ENCODE data around the gene PLD1. TPM values are rescaled to one million over a fixed set of nuclear protein-coding genes. Genes with fewer than 3 reads are reported as not detected.

The PLD1 gene
- total and polyA plus RNA-seq, 2 of the 8 experiments (the other 6 are each of a cell fraction or from before 2014, with no cell fraction given): 1.2 to 2.6 TPM

GRCh38 chr3:171703144-171703543 lies 107.1 kb downstream of the PLD1 start:
- CTCF ChIA-PET (ENCODE audit: partially characterized antibody): interaction anchor here (1.0 to 3.1 kb wide), 6 partner anchors 10 to 122 kb away, joined by 3 to 38 read pairs (median 4); no protein-coding TSS in a partner anchor
- WGBS, 2 experiments (ENCODE audit: extremely low coverage in 1 of 2, insufficient coverage in 1 of 2, insufficient read length in 1 of 2, insufficient replicate concordance in 2 of 2, low coverage in 1 of 2, low lambda C conversion rate in 2 of 2, missing lambda C conversion rate in 1 of 2): 93% methylated on average over 2 of the region's 2 CpGs; no CpG with 5 or more reads in 1 of the 2 experiments
- no peak overlapping the region for H2AK5ac ChIP-seq (ENCODE audit: low read depth, low read length)
- TF ChIP-seq MAFK (IDR thresholded peaks at IDR 0.05; ENCODE audit: low read depth, low read length) (no peak), RBBP5 (IDR thresholded peaks at IDR 0.05; ENCODE audit: borderline replicate concordance, low read depth, low read length) (no peak), CBX5 (IDR thresholded peaks at IDR 0.05; ENCODE audit: low read depth, low read length) (no peak), BRCA1 (IDR thresholded peaks at IDR 0.05; ENCODE audit: low read depth, low read length) (no peak), ZNF274 (IDR thresholded peaks at IDR 0.05; ENCODE audit: borderline replicate concordance, extremely low read depth, low read length) (no peak), HDAC6 (IDR thresholded peaks at IDR 0.05; ENCODE audit: low read depth, low read length) (no peak), CEBPB (IDR thresholded peaks at IDR 0.05; ENCODE audit: low read depth, low read length) (no peak), GABPA (IDR thresholded peaks at IDR 0.05; ENCODE audit: borderline replicate concordance, insufficient read depth, low read length) (no peak), FOSL1 (IDR thresholded peaks at IDR 0.05; ENCODE audit: insufficient read depth, low read depth, low read length) (no peak), TAF7 (optimal IDR thresholded peaks at IDR 0.05; ENCODE audit: borderline replicate concordance, low read depth, low read length) (no peak), RFX5 (IDR thresholded peaks at IDR 0.05; ENCODE audit: borderline replicate concordance, low read depth, low read length) (no peak), BCL11A (IDR thresholded peaks at IDR 0.05; ENCODE audit: low read depth in 2 of 2, low read length in 2 of 2) (no peak), NANOG (IDR thresholded peaks at IDR 0.05; ENCODE audit: insufficient read depth, low read depth, low read length, poor library complexity, severe bottlenecking) (no peak), TBP (IDR thresholded peaks at IDR 0.05; ENCODE audit: low read depth, low read length) (no peak), KDM4A (IDR thresholded peaks at IDR 0.05; ENCODE audit: low read depth, low read length, severe bottlenecking) (no peak)

More at GRCh38 chr3:171703144-171703543, 107.1 kb downstream of the PLD1 start:
- Histone ChIP-seq H2BK120ac (replicated peaks; ENCODE audit: low read depth, low read length) (no peak overlapping the region), H4K8ac (ENCODE audit: extremely low read depth, insufficient read depth, low read length) (no peak overlapping the region), H3K4me2 (ENCODE audit: insufficient read depth in 1 of 2, low read depth in 2 of 2, low read length in 2 of 2) (no peak overlapping the region), H2BK5ac (ENCODE audit: low read depth, low read length) (no peak overlapping the region), H2BK20ac (ENCODE audit: low read length) (no peak overlapping the region), H2BK15ac (ENCODE audit: low read length) (no peak overlapping the region), H3K14ac (ENCODE audit: insufficient read length) (no peak overlapping the region), H4K20me1 (replicated peaks in 1 of 2; ENCODE audit: control insufficient read depth in 1 of 2, insufficient read depth in 2 of 2, low read length in 2 of 2) (no peaks in the 10 kb centered on the region), H3K27me3 (replicated peaks in 1 of 4; ENCODE audit: control insufficient read depth in 3 of 4, extremely low read depth in 1 of 4, insufficient read depth in 3 of 4, low read length in 3 of 4) (no peaks in the 10 kb centered on the region), H3K56ac (replicated peaks; ENCODE audit: insufficient read length, low read depth, low read length) (no peak overlapping the region), H3K9me3 (ENCODE audit: insufficient read depth in 2 of 2, low read depth in 1 of 2, low read length in 1 of 2) (peaks cover 0 to 6% of the 10 kb centered on the region in 2 experiments; a peak in 1 of 4 replicates), H3K79me2 (ENCODE audit: control insufficient read depth in 1 of 2, insufficient read depth in 2 of 2, low read length in 2 of 2) (no peaks in the 10 kb centered on the region), H3K9ac (replicated peaks in 1 of 4; ENCODE audit: extremely low read depth in 1 of 4, low read depth in 3 of 4, low read length in 3 of 4) (no peak overlapping the region), H3K23ac (ENCODE audit: insufficient read length) (no peak overlapping the region), H3K18ac (ENCODE audit: extremely low read depth, low read length) (no peak overlapping the region), H3K27ac (ENCODE audit: low read depth, low read length) (no peak overlapping the region), H4K91ac (replicated peaks; ENCODE audit: insufficient read length, low read length) (no peak overlapping the region), H3K79me1 (ENCODE audit: low read depth, low read length) (no peaks in the 10 kb centered on the region), H3K4me3 (ENCODE audit: extremely low read depth in 1 of 4, insufficient read depth in 2 of 4, low read depth in 3 of 4, low read length in 4 of 4) (no peak overlapping the region), H3K36me3 (ENCODE audit: control insufficient read depth in 2 of 4, insufficient read depth in 4 of 4, low read length in 3 of 4) (no peaks in the 10 kb centered on the region), H2BK12ac (ENCODE audit: low read depth, low read length) (no peak overlapping the region), H3K23me2 (ENCODE audit: low read depth, low read length) (peaks cover 2% of the 10 kb centered on the region; the same call in 1 of the 2 replicates), H3K4me1 (replicated peaks in 1 of 4; ENCODE audit: control insufficient read depth in 3 of 4, insufficient read depth in 4 of 4, low read length in 3 of 4) (no peaks in the 10 kb centered on the region), H3K4ac (replicated peaks; ENCODE audit: insufficient read length, low read depth, low read length) (no peak overlapping the region), H2AFZ (ENCODE audit: low read length) (no peak overlapping the region), H4K5ac (ENCODE audit: insufficient read length, low read depth, low read length) (no peak overlapping the region)
- POLR2A ChIA-PET (ENCODE audit: partially characterized antibody): no interaction called here
- DNase-seq (ENCODE audit: low read depth in 1 of 2, low spot score in 2 of 2) (no peak), FAIRE-seq (no peak)

All from H1 (cell line).